Fibroblast of gingiva (primary cell): ENCODE data around the gene ALDH1A3.

Experiments
- DNase-seq: peaks from one replicate; pipeline ENCODE4 v3.0.0-alpha.2; 2011; ENCODE audit warnings: low read depth

Gene ALDH1A3

DNA sequence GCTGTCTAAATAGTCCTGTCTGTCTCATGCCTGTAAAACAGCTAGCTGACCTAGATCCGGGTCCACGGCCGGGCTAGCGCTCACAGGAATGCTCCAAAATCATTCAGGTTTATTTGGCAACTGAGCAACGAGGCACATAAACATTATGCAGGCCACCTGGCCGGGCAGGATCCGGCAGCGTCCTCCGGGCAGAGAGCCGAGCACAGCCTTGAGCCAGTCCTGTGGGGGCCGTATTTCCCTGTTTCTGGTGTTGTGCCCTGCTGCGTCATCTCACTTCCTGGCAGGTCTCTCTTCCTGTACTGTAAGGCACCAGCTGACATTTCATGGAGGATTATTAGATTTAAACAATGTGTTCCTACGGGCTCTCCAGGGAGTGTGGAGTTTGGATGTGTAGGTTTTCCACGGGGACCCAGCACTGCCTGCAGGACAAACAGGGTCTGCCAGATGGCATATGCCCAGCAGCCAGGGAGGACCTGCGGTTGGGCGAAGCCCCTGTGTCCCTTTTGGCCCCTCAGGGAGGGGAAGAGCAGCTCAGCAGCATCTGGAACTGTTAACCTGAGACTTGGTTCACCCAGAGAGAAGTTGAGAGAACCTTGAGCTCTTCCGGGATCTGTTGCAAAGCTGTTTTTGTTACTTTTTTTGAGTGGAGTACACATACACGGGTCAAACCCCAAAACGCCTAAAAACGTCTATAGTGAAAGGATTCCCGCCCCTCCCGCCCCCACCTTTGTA lies 23.0 kb downstream of the ALDH1A3 start:
- peak; percentile 87 for DNase-seq

DNA sequence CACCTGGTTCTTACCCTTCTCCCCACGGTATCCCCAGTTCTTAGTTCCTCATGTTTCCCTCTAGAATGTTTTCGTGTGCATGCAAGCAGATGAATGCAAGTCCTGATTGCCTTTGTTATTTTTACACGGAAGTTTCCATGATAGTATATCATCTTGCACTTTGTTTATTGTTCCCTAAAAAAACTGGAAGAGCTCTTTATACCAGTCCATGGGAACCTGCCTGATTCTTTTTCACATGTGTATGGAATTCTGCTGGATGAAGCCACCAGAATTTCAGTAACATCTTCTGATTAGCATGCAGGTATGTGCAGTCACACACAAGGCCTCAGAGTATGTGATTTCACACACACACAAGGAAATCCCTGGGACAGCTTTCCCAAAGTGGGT lies 23.5 kb downstream of the ALDH1A3 start:
- no peak for DNase-seq

DNA sequence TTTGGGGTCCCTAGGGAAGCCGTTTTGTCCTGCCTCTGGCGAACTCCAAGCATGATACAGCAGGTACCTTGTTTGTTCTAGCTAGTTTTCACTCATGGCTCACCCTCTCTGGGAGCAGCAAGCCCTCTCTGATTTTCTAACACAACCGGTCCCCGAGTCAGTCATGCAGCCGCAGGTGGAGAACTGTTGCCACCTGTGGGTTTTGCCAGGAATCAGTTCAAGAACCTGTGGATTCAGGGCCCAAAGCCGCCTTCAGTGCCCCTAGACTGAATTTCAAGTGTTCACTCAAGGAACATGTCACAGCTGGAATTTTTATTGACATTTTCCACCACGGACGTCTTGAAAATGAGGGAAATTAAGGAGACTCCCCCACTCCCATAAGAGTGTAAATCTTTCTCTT lies 26.2 kb downstream of the ALDH1A3 start:
- no peak for DNase-seq

DNA sequence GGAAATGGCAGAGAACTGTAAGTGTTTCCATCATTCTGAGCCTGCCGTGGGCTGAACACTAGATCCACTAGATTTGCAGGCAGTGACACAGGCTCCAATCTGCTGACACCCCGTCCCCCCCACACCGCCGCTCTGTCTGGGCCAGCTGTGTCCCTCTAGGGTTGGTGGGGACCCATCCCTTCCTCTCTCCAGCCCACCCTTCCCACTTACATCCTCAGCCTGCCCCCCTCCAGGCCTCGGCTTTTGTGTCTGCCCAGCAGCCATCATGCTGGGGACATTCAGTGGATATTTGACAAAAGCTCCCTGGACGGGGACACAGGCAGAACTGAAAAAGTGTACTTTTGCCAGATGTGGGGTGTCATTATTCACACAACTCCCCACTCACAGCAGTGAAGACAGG lies 28.8 kb downstream of the ALDH1A3 start:
- no peak for DNase-seq

DNA sequence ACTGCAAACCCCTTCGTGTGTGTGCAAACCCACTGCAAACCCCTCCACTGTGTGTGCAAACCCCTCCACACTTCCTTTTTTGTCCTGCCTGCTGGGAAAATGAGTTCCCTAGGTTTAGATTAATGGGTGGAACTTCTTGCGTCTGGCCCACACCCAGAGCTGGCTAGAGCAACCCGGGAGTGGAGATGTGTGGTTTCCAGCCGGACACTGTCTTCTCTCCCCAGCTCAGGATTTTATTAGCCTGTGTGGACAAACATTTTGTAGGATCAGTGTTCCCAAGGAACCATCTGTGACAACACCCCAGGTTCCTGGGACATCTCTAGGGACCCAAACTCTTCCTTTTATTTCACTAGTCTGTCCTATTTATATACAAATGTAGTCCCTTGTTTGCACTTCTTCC lies 29.9 kb downstream of the ALDH1A3 start:
- DNase-seq, result no peak

DNA sequence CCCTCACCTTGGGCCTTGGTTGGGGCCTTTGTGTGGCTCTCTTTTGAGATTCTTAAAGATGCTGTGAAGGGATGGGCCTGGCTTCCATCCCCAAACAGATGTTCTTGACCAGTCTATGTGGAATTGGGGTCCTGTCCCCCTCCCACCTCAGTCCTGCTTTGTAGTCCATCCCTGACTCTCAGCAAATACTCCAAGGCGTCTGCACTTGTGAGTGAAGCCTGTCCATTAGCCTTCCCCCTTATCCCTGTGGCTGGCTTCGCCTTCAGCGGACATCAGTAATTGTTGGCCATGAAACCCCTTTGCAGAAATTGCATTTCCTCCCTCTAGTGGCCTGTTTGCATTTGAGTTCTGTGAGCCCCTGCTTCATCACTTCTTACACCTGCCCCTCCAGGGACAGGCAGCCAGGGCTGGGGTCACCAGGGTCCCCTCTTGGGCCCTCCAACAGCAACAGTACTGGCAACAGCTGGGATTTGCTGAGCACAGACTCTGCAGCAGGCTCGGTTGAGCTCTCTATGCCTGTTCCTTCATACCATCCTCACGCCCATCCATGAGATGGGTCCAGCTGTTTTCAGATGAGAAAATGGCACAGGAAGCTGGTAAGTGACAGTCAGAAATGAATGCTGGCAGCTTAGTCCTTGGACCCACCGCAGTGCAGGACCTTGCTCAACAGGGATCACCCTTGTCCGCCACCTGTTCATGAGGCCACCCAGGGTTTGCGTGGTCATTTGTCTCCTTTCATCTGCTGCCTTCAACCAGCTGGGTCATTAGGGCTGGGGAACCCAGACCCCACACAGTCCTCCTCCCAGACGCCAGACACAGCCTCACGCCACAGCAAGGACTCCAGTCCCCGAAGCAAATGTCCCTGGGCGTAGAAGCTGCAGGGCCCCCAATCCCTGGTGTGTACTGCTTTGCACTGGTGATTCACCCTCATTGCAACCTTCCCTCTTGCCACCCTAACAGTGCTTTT lies 30.6 kb downstream of the ALDH1A3 start:
- DNase-seq, result no peak

DNA sequence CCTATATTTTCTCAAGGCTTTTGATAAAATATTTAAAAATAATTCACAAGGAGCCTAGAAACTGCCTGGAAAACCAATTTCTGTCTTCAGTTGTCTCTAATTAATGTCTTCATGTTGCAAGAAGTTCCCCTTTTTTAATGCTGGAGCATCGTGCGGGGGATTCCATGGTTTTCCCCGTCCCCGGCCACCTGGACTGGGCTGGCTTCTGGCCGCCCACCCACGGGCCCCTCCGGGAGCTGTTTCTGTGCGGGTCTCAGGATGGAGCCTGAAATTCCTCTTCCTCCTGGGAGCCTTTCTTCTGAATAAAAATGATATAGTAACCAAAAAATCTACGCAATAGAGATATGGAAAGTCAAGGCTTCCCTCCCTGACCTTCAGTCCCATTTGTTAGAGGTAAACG lies 31.5 kb downstream of the ALDH1A3 start:
- no peak for DNase-seq

DNA sequence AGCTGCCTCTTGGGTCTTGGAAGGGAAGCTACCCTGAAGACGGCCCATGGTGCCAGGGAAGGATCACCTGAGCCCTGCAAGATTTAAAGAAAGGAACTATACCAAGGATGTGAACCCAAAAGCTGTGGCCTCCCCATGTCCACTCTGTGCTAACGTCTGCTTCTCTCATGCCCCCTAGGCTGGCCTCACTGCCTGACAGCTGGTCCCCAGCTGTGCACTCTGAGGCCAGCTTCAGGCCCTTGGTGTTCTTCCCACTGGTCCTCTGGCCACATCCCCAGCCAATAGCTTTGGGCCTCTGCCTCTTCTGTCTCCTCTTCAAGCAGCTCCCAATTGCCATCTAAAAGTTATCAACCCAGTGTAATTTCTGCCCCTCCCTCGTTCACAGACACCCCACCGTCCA lies 34.3 kb downstream of the ALDH1A3 start:
- no peak for DNase-seq

DNA sequence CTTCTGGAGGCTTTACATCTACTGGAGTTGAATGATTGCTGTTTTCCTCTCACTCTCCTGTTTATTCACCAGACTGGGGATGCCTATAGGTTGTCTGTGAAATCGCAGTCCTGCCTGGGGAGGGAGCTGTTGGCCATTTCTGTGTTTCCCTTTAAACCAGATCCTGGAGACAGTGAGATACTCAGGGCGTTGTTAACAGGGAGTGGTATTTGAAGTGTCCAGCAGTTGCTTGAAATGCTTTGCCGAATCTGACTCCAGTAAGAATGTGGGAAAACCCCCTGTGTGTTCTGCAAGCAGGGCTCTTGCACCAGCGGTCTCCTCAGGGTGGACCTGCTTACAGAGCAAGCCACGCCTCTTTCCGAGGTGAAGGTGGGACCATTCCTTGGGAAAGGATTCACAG lies 35.2 kb downstream of the ALDH1A3 start:
- no peak for DNase-seq

DNA sequence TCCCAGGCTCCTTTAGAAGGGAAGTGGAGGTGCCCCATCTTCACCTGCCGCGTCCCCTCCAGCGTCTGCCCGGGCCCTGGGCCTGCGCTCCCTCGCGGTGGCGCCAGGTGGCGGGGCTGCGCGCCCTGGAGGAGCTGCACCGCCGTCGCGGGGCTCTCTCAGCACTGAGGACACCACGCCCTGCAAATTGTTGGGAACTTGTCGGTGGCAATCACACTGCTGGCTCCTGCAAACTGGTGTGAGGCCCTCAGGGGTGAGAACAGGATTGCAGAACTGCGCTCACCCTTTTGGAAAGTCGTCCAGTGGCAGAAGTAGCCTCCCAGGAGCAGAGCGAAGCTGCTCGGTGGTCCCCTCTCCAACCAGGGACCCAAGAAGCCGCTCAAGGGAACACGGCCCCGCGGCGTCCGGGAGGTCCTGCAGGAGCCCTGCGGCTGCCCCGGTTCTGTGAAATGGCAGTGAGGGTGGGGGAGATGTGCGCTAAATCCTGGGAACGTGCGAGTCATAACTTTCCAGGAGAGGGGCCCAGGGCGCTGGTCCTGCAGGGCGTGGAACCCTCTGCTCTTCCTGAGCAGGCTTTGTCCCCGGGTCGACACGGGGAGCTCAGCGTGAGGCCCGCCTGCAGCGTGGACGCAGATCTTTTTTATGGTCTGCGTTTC lies 38.5 kb downstream of the ALDH1A3 start:
- DNase-seq, result peak; percentile 75

DNA sequence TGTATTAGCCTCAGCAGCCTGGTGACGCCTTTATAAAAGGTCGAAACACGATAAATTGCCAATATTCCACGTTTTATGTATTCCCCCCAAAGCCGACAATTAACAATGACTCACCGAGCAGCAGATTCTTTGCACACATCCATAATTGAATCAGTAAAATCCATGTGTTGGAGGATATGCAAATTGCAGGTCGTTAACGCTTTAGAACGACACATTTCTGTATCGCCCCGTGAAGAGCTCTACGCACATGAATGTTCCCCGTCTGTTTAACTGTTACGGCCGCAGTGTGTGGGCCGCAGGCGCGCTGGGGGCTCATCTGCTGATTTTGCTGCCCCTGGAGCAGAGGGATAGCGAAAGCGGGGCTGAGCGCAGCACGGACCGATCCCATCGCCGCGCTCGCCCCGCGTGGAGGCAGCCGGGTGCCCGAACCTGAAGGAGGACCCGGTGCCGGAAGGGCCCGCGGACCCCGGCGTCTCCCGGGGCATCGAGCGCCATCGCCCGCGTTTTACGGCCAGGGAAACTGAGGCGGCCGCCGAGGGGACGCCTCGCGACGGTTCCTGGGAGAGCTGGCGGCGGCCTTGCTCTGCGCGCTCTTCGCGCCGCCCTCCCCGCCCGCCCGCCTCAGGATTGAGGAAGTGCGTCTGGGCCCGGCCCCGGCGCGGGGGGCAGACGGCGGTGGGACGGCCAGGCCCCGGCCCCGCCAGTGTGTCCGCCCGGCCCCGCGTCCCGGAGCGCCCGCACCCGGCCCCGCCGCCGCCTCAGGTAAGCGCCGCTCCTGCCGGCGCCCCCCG lies 39.3 kb downstream of the ALDH1A3 start, which contains the start of gene LRRK1:
Gene LRRK1 (plus strand): TSS at position 668 of the 791 bp plus-strand sequence. CDS start 5,276 bp downstream, outside the sequence.
- peak; percentile 56 for DNase-seq

DNA sequence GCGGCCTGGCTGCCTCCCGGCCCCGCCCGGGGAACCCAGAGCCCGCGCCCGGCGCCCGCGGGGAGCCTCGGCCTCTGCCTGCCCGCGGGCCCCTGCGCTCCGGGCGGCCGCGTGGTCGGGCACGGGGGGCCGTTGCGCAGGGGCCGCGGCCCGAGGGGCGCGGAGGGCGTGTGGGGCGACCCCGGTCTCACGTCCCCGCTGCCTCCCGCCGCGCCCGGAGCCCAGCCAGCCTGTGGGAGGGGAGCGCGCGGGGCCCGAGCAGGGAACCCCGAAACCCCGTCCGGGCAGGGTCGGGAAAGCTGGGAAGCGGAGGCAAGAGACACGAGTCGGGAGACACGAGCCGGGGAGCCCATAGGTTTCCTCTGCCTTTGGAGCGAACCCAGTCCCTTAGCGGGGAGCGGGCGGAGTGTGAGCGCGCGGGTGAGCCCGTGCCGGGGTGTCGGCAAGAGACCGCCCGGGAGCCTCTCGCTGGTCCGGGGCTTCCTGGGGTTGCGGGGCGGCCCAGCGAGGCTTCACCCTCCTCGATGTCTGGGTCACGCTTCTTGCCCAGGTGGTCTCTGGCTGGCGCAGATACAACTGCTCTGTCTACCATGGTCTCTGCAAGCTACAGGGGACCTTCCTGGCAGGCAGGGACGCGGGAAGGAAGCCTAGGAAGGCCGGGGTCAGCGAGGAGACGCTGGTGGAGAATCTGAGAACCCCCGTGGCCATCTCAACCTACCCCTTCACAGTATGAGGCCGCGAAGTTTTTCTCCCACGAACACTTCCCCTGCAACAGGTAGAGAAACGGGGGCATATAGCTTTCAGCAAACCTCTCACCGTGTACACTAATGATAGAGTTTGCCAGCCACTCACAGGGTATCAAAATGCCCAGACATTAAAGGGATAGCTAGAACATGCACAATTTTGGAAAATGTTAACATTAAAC lies 40.1 kb downstream of the ALDH1A3 start:
- peak; percentile 19 for DNase-seq

DNA sequence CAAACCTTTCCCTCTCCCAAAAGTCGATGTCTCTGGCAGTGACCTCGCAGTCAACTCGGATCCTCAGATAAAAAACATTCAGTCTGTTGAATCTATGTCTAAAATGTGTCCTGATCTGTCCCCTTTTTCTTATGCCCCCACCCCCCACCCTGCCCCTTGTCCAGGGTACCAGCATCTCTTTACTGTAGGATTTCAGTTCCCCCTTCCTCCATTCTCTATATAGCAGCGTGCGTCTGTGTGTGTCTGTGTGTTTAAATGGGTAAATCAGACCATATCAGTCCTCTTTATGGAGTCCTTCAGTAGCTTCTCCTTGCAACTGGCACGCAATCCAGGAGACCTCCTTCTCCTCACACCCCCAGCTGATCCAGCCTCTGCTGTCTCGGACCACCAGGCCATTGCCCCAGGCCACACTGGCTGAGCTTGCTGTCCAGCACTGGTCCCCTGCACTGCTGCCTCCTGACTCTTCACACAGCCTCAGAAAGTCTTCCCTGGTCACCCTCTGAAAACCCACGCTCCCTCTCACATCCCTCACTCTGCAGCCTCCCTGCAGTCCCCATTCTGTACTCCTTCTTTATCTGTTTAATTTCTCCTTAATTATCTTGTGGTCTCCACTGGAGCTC lies 41.0 kb downstream of the ALDH1A3 start:
- no peak for DNase-seq

DNA sequence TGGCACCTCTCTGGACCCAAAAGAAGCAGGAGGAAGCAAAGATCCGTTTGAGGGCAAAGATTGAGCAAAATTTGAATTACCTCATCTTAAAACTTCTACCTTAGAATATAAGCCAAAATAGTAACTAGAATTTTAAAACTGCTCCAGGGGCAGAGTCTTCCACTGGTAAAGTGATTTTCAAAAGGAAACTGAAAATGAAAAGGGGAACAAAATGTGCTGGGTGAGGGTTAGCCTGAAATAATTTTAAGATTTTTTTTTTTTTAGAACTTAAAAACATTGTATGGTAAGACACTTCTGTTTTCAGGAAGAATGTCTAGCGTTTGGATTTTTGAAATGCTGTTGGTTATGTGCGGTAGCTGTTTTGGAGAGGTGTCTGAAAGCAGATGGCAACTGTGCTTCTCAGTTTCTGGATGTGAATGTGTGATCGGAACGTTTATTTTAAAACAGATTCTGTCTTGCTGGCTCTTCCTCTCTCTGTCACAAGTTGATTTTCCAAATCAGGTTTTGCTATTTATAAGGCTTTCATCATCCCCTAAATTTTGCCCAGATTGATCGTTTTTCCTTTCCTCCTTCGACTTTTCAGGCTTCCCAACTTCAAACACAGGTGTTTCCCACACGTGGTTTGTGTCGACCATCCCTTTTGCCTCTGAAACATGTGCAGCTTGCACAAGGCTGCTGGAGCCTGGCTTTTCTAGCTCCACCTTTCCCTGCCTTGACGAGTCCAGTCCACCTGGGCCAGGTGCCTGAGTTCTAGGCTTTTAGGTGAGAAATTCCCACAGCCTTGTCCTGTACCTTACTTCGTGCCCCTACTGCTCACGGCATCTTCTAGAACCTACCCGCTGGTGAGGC lies 42.8 kb downstream of the ALDH1A3 start:
- no peak for DNase-seq

DNA sequence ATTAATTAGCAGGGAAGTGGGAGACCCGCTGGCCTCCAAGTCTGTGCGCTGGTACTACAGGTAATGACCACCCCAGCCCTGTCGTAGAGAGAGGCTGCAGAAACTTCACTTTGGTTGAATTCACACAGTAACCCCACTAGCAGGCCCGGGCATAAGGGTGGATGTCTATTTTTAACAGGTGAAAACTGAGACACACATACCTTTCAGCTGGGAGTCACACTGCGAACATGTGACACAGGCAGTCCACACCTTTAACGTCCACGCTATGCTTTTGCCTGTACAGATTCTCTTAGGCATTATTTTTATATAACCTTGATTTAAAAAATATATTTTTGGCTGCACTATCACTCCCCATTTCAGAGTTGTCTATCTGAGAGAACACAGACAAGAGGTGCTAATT lies 43.4 kb downstream of the ALDH1A3 start:
- DNase-seq, result no peak

DNA sequence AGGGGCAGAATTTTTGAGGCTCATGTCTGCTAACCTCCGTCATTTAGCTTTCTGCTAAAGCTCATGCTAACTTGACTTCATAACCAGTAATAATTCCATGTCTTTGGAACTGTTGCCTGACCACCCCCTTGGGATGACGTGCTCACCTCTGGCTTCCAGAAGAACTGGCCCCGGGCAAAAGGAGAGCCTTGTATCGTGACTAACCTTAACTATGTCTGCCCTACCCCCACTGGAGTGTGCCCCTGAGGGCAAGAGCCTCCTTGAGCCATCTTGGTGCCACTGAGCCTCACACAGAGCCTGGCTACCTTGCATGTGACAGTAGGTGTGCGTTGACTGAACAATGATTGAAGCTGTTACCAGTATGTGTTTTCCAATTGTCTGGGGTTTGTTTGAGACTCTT lies 44.3 kb downstream of the ALDH1A3 start:
- DNase-seq, result no peak

DNA sequence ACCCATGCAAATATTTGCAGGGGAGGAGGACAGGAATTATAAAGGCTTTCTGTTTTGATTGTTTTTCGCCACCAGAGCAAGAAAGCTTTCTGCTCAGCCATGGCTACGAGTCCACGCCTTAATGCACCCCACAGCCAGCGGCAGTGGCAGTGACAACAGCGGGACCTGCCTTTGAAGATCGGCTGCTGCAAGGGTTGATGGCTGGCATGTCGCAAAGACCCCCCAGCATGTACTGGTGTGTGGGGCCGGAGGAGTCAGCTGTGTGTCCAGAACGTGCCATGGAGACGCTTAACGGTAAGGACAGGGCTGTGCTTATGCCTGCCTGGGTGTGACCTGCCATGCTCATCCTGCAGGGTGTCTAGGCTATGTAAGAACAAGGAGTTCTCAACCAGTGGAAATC lies 44.8 kb downstream of the ALDH1A3 start:
- no peak for DNase-seq

DNA sequence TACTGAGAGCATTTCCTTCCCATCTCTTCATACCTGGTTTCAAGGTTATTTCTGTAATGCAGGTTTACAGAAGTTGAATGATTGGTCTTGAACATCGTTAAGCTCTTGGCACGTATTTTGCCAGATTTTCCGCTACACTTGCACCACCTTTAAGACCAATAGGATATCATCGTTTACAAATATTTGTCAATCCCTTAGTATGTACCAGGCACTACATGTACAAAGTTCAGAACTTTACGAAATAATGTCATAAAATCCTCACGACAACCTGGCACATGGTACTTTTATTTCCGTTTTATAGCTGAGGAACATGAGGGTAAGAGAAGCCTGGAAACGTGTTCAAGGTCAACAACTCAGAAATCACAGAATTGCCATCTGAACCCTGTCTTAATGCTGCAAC lies 45.8 kb downstream of the ALDH1A3 start:
- DNase-seq, result no peak

DNA sequence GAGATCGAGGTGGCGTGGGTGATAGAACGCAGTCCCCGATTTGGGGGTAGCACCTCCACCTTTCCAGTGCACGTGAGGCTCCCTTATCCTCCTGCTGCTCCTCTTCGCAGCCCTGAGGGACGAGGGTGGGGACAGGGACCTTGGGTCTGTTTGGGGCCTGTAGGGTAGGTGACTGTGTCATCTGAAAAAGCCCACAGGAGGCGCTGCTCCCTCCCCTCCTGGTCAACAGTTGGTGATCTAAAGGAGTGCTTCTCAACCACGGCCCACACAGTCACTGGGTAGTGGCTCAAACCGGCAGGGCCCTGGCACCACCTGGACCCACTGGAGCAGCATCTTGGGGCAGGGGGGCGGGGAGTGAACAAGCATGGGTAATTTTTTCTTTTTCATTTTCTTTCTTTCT lies 46.6 kb downstream of the ALDH1A3 start:
- no peak for DNase-seq
